HL-60 (cell line): ENCODE results near the gene SLITRK3.

Experiments used
- CTCF ChIP-seq: IDR thresholded peaks from one replicate; pipeline ENCODE4 v1.5.1; 2011; ENCODE audit warnings: low read length, control low read depth, inconsistent platforms; ENCODE audit not compliant: insufficient read depth
- POLR2AphosphoS5 ChIP-seq: IDR thresholded peaks from 2 replicates; pipeline ENCODE4 v1.6.1; 2012; ENCODE audit warnings: low read depth
- TF ChIP-seq, protein P1 (sequence below): IDR thresholded peaks from 2 replicates; pipeline ENCODE4 v1.6.1; 2012; ENCODE audit warnings: low read depth; ENCODE audit not compliant: insufficient replicate concordance

GRCh38 chr3:165191491-165191890, 4.7 kb downstream of the SLITRK3 start:
- TF ChIP-seq CTCF (no peak), POLR2AphosphoS5 (no peak)
- TF ChIP-seq, protein P1, sequence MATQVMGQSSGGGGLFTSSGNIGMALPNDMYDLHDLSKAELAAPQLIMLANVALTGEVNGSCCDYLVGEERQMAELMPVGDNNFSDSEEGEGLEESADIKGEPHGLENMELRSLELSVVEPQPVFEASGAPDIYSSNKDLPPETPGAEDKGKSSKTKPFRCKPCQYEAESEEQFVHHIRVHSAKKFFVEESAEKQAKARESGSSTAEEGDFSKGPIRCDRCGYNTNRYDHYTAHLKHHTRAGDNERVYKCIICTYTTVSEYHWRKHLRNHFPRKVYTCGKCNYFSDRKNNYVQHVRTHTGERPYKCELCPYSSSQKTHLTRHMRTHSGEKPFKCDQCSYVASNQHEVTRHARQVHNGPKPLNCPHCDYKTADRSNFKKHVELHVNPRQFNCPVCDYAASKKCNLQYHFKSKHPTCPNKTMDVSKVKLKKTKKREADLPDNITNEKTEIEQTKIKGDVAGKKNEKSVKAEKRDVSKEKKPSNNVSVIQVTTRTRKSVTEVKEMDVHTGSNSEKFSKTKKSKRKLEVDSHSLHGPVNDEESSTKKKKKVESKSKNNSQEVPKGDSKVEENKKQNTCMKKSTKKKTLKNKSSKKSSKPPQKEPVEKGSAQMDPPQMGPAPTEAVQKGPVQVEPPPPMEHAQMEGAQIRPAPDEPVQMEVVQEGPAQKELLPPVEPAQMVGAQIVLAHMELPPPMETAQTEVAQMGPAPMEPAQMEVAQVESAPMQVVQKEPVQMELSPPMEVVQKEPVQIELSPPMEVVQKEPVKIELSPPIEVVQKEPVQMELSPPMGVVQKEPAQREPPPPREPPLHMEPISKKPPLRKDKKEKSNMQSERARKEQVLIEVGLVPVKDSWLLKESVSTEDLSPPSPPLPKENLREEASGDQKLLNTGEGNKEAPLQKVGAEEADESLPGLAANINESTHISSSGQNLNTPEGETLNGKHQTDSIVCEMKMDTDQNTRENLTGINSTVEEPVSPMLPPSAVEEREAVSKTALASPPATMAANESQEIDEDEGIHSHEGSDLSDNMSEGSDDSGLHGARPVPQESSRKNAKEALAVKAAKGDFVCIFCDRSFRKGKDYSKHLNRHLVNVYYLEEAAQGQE: no peak
